Measurements from ENCODE around the gene TADA3.
A peak's percentile ranks its signal among the peaks of the same experiment; 100 is the strongest.

The TADA3 gene

GRCh38 chr3:9742560-9742959 lies 49.7 kb downstream of the TADA3 start:
- FAIRE-seq (no peak), DNase-seq (ENCODE audit: extremely low spot score, insufficient read length, low read depth) (no peak)

GRCh38 chr3:9739181-9739580 lies 53.1 kb downstream of the TADA3 start:
- no peak for FAIRE-seq
- no peak for DNase-seq (ENCODE audit: extremely low spot score, insufficient read length, low read depth)

GRCh38 chr3:9736831-9737230 lies 55.4 kb downstream of the TADA3 start:
- FAIRE-seq (no peak), DNase-seq (ENCODE audit: extremely low spot score, insufficient read length, low read depth) (no peak)

- FAIRE-seq, result no peak
- DNase-seq (ENCODE audit: extremely low spot score, insufficient read length, low read depth), result no peak
Measured at GRCh38 chr3:9732740-9733115, 59.5 kb downstream of the TADA3 start.

- DNase-seq (ENCODE audit: extremely low spot score, insufficient read length, low read depth) (no peak), FAIRE-seq (no peak)
Measured at GRCh38 chr3:9732080-9732739, 60.1 kb downstream of the TADA3 start.

GRCh38 chr3:9731206-9732079 lies 60.8 kb downstream of the TADA3 start, which contains the start of gene BRPF1:
TSS of gene BRPF1 (plus strand) at chr3:9731735. CDS start at chr3:9734141, 2,406 bp downstream.
- FAIRE-seq (peak; percentile 92), DNase-seq (ENCODE audit: extremely low spot score, insufficient read length, low read depth) (peak; percentile 99)

GRCh38 chr3:9730657-9731205 lies 61.5 kb downstream of the TADA3 start:
- DNase-seq (ENCODE audit: extremely low spot score, insufficient read length, low read depth) (no peak), FAIRE-seq (no peak)

Measured in GM18507 (cell line).